Ovary (tissue), 9 donors: ENCODE measurements around the gene UBP1. TPM values are rescaled to one million over a fixed set of nuclear protein-coding genes. Genes with fewer than 3 reads are reported as not detected.
"Not testable (repeated sequence)": the region's sequence is repeated elsewhere in the genome, so short reads cannot be mapped to it uniquely, and the experiment has no call there.

ENCODE experiments used
- DNase-seq, 5 donors: peaks; one replicate each; pipeline ENCODE4 v3.0.0-alpha.2; 2019 to 2020
- H3K27ac ChIP-seq, 2 donors: fragments of 200-600 bp; one replicate each; pipeline versions ENCODE4 v1.5.1 to v1.8.0; 2019 to 2022
- H3K27me3 ChIP-seq: fragments of 200-600 bp; one replicate; pipeline ENCODE4 v1.8.0; 2022
- H3K36me3 ChIP-seq: fragments of 200-600 bp; sonication (generic); one replicate; pipeline ENCODE4 v1.5.1; 2019
- H3K4me1 ChIP-seq: one replicate; pipeline ENCODE4 v1.8.1; 2013; ENCODE audit warnings: mild to moderate bottlenecking, moderate library complexity; ENCODE audit not compliant: insufficient read depth
- H3K4me3 ChIP-seq: fragments of 200-600 bp; sonication (generic); one replicate; pipeline ENCODE4 v1.5.1; 2017
- H3K9me3 ChIP-seq, 2 donors: fragments of 200-600 bp in 1 of 2; sonication (generic) in 1 of 2; one replicate each; pipeline versions ENCODE4 v1.5.1 to v1.8.1; 2013 to 2019; ENCODE audit warnings: mild to moderate bottlenecking in 1 of 2, moderate library complexity in 1 of 2
- CTCF ChIP-seq, 3 donors: fragments of 450-650 bp in 2 of 3; fragments of 200-600 bp in 1 of 3; IDR thresholded peaks; one replicate each; pipeline versions ENCODE4 v1.5.1 to v1.8.0; 2016 to 2022; ENCODE audit warnings: antibody characterized with exemption in 3 of 3, mild to moderate bottlenecking in 1 of 3
- EP300 ChIP-seq: sonication (generic); formaldehyde crosslinking; IDR thresholded peaks from one replicate; pipeline ENCODE4 v1.6.1; 2017; ENCODE audit warnings: antibody characterized with exemption
- POLR2A ChIP-seq: fragments of 450-650 bp; IDR thresholded peaks from one replicate; pipeline ENCODE4 v1.6.1; 2017; ENCODE audit warnings: antibody characterized with exemption, mild to moderate bottlenecking, moderate library complexity
- WGBS, 3 donors: extraction: QIAGEN DNeasy Blood & Tissue Kit in 1 of 3; methylation state at CpG; one replicate each; pipeline versions ENCODE4 v1.1.5 to v1.1.7; 2013 to 2017; 5-methylcytosine and 5-hydroxymethylcytosine counted together
- intact Hi-C, 4 donors: fragments of 100-400 bp; cut with DNase I; formaldehyde crosslinking; loops; one replicate each; pipeline versions ENCODE4 v1.11.0 to v1.15.1; 2022 to 2023
- polyA plus RNA-seq, 2 donors: library from polyadenylated mRNA; stranded (reverse); fragments of 200-250 nt in 1 of 2; fragments of 350-450 nt in 1 of 2; fragmentation: Illumina TruSeq in 1 of 2; extraction: RNeasy Lipid Tissue Mini Kit (QIAGEN cat#74804) in 1 of 2; gene quantifications; one replicate each; pipeline ENCODE4 v1.2.3, GENCODE V29; 2013 to 2014
- total RNA-seq, 7 donors: library from RNA; depleted of rRNA in 2 of 7; stranded (reverse); fragments of >200 nt in 2 of 7; fragmentation: NEBNext Ultra II Directional in 3 of 7; extraction: Animal tissue kit (Norgen Biotek cat#: 25700) in 3 of 7; gene quantifications; one replicate each; pipeline versions ENCODE4 v1.1.0 to v1.2.4, GENCODE V29; 2016 to 2023
- donor health status: DM: no; HTN: no; CAD: no; lungs with moderate emphysema.
- donor health status: DM: no; HTN: no; CAD: no.
- donor health status: Bipolar disorder and iron deficiency.
- donor health status: DM: yes; HTN: yes; CAD: no.
- donor health status: DM: no; HTN: no; CAD: no.
- donor health status: DM: yes; HTN: yes; CAD: no.

The UBP1 gene
- total and polyA plus RNA-seq, 9 donors = 28.2 to 62.7 (median 51.8) TPM

- Histone ChIP-seq H3K4me1 (no peaks in the 10 kb centered on the region), H3K9me3 (no peaks in the 10 kb centered on the region), H3K36me3 (no peaks in the 10 kb centered on the region), H3K27me3 (no peaks in the 10 kb centered on the region), H3K4me3 (no peak overlapping the region), H3K27ac (no peak overlapping the region)
- DNase-seq = no peak
- WGBS, 3 donors = 77 to 92% (median 86%) methylated on average over 2 of the region's 2 CpGs
- intact Hi-C loops = no loop called here
- TF ChIP-seq EP300 (no peak), POLR2A (no peak), CTCF (IDR thresholded peaks at IDR 0.05) (no peak)
Observed at GRCh38 chr3:33474896-33475295, 34.7 kb upstream of the UBP1 start.

- Histone ChIP-seq H3K27me3 (no peaks in the 10 kb centered on the region), H3K27ac (no peak overlapping the region), H3K36me3 (no peaks in the 10 kb centered on the region), H3K9me3 (no peaks in the 10 kb centered on the region), H3K4me3 (no peak overlapping the region), H3K4me1 (no peaks in the 10 kb centered on the region)
- no peak for TF ChIP-seq EP300
- no peak for TF ChIP-seq CTCF (IDR thresholded peaks at IDR 0.05)
- no peak for TF ChIP-seq POLR2A
- intact Hi-C loops = no loop called here
- DNase-seq = no peak
- WGBS, 3 donors = 96 to 99% (median 98%) methylated on average over 2 of the region's 2 CpGs
Observed at GRCh38 chr3:33473813-33474212, 33.6 kb upstream of the UBP1 start.

- no peak for DNase-seq
- Histone ChIP-seq H3K4me1 (no peaks in the 10 kb centered on the region), H3K27me3 (no peaks in the 10 kb centered on the region), H3K4me3 (no peak overlapping the region), H3K9me3 (no peaks in the 10 kb centered on the region), H3K27ac (no peak overlapping the region), H3K36me3 (no peaks in the 10 kb centered on the region)
- no peak for TF ChIP-seq CTCF (IDR thresholded peaks at IDR 0.05)
- TF ChIP-seq EP300 = no peak
- TF ChIP-seq POLR2A = no peak
- intact Hi-C loops = no loop called here
- WGBS, 3 donors = 87 to 100% (median 88%) methylated on average over 3 of the region's 3 CpGs
Observed at GRCh38 chr3:33467786-33468185, 27.6 kb upstream of the UBP1 start.

GRCh38 chr3:33461097-33461496, 20.9 kb upstream of the UBP1 start:
- intact Hi-C loops = no loop called here
- no peak overlapping the region for H3K27ac ChIP-seq
- DNase-seq = no peak
- H3K4me3 ChIP-seq = no peak overlapping the region
- H3K27me3 ChIP-seq = no peaks in the 10 kb centered on the region
- peaks cover 0 to 7% of the 10 kb centered on the region in 2 donors for H3K9me3 ChIP-seq
- TF ChIP-seq POLR2A = no peak
- TF ChIP-seq EP300 = no peak
- no peak for TF ChIP-seq CTCF (IDR thresholded peaks at IDR 0.05)
- 95 to 98% (median 97%) methylated on average over 2 of the region's 2 CpGs for WGBS, 3 donors
- H3K4me1 ChIP-seq = no peaks in the 10 kb centered on the region
- no peaks in the 10 kb centered on the region for H3K36me3 ChIP-seq

- H3K36me3 ChIP-seq, H3K4me1 ChIP-seq, H3K4me3 ChIP-seq, H3K27ac ChIP-seq, intact Hi-C loops, H3K9me3 ChIP-seq, H3K27me3 ChIP-seq, DNase-seq: not testable (repeated sequence)
- 90 to 96% (median 95%) methylated on average over 4 of the region's 4 CpGs for WGBS, 3 donors
Observed at GRCh38 chr3:33459577-33459976, 19.4 kb upstream of the UBP1 start.
